ENCODE results near the gene PPIP5K1. TPM values are rescaled to one million over a fixed set of nuclear protein-coding genes. Genes with fewer than 3 reads are reported as not detected.
A peak's percentile ranks its signal among the peaks of the same experiment; 100 is the strongest.

PPIP5K1 gene
- total and polyA plus RNA-seq, 9 of the 15 experiments (the other 6 are each of a cell fraction or from before 2014, with no cell fraction given), result 2.5 to 74.6 (median 35.1) TPM

GRCh38 chr15:43510200-43511011, 79.6 kb downstream of the PPIP5K1 start (continued):
- TF ChIP-seq ZFPM2 (CRISPR knock-in tag; IDR thresholded peaks at IDR 0.05) (no peak), FOS (IDR thresholded peaks at IDR 0.05; ENCODE audit: extremely low read depth, insufficient read length) (peak; percentile 62), ZNF780A (CRISPR knock-in tag; IDR thresholded peaks at IDR 0.05) (no peak), ZNF23 (CRISPR knock-in tag; IDR thresholded peaks at IDR 0.05) (no peak), ZNF134 (CRISPR knock-in tag; conservative IDR thresholded peaks at IDR 0.05) (no peak), MIER1 (IDR thresholded peaks at IDR 0.05; ENCODE audit: low read depth) (peak; percentile 43; the same call in 1 of the 2 replicates), ETV1 (tag; conservative IDR thresholded peaks at IDR 0.05; ENCODE audit: low read depth) (peak; percentile 74), BMI1 (IDR thresholded peaks at IDR 0.05; ENCODE audit: low read length) (peak; percentile 96; the same call in 1 of the 2 replicates), NFYB (IDR thresholded peaks at IDR 0.05; ENCODE audit: extremely low read depth, insufficient read length) (peak; percentile 89), GATAD2A (IDR thresholded peaks at IDR 0.05) (peak; percentile 17; the same call in 1 of the 2 replicates), RBM22 (IDR thresholded peaks at IDR 0.05; ENCODE audit: low read depth, low read length, poor library complexity, severe bottlenecking) (peak; percentile 99), SAP30 (IDR thresholded peaks at IDR 0.05; ENCODE audit: borderline replicate concordance, insufficient read depth, low read depth, low read length, poor library complexity, severe bottlenecking) (peak; percentile 62), KLF1 (tag; IDR thresholded peaks at IDR 0.05) (peak; percentile 85), ZNF639 (CRISPR knock-in tag; conservative IDR thresholded peaks at IDR 0.05 in 1 of 2, IDR thresholded peaks at IDR 0.05 in 1 of 2) (peak in 1 of 2 experiments; percentile 86; a peak in 2 of 4 replicates), BCOR (IDR thresholded peaks at IDR 0.05) (peak; percentile 72), ELF2 (CRISPR knock-in tag; IDR thresholded peaks at IDR 0.05) (no peak)

Data from K562 (cell line).